HFFc6 (cell line): ENCODE results near the gene ZNF207. TPM values are rescaled to one million over a fixed set of nuclear protein-coding genes. Genes with fewer than 3 reads are reported as not detected.

Experiments
- DNase-seq: peaks from one replicate; pipeline ENCODE4 v3.0.0-alpha.2; 2018
- H3K27ac Mint-ChIP-seq: 2 replicates; pipeline ENCODE4 v1.8.0; 2020; ENCODE audit warnings: mild to moderate bottlenecking, mixed read lengths
- H3K27me3 Mint-ChIP-seq: 2 replicates; pipeline ENCODE4 v1.8.0; 2021; ENCODE audit warnings: mild to moderate bottlenecking, moderate library complexity, mixed read lengths; ENCODE audit not compliant: insufficient read depth
- H3K36me3 Mint-ChIP-seq: 2 replicates; pipeline ENCODE4 v1.8.0; 2021; ENCODE audit warnings: low read depth, mixed read lengths
- H3K4me1 Mint-ChIP-seq: 2 replicates; pipeline ENCODE4 v1.8.0; 2020; ENCODE audit warnings: low read depth, mixed read lengths
- H3K4me3 Mint-ChIP-seq: 2 replicates; pipeline ENCODE4 v1.8.0; 2020; ENCODE audit warnings: mild to moderate bottlenecking, moderate library complexity, mixed read lengths
- H3K9me3 Mint-ChIP-seq: 2 replicates; pipeline ENCODE4 v1.8.0; 2020; ENCODE audit warnings: mild to moderate bottlenecking, mixed read lengths
- total RNA-seq, 6 experiments: library from RNA; stranded (reverse); fragmentation: NEBNext Ultra II Directional; extraction: Animal tissue kit (Norgen Biotek cat#: 25700); gene quantifications; 2 replicates in 1 of 6; 3 replicates in 5 of 6; pipeline ENCODE4 v1.2.3, GENCODE V29; 2021
- TF ChIP-seq, protein P1 (sequence below): fragments of 200-600 bp; sonication (generic); IDR thresholded peaks from 2 replicates; pipeline ENCODE4 v1.5.0; 2021; ENCODE audit warnings: antibody characterized with exemption, mild to moderate bottlenecking

ZNF207 gene
- total RNA-seq, 6 experiments from 2014 or later = 128 to 173 (median 153) TPM

DNA sequence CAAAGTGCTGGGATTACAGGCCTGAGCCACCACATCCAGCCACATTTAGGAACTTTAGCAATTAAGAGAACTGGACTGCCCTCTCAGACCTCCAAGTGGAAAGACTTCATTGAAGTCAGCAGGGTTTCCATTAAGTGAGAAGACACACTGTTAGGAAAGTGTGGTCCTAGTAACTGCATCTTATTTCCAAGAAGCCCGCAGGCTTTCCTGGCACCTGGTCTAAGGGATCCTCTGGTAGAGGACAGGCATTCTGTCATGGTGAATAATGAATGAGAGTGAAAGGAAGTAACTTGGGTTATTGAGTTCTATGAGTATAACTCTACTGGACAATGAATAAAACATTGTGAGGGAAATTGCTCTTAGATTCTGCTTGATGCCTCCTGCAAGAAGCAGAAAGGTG, 22.0 kb upstream of the ZNF207 start:
- Mint-ChIP-seq H3K4me3 (no peak overlapping the region), H3K27ac (no peak overlapping the region), H3K36me3 (no peaks in the 10 kb centered on the region), H3K27me3 (no peaks in the 10 kb centered on the region; the same call in 1 of the 2 replicates), H3K4me1 (peaks cover 22% of the 10 kb centered on the region), H3K9me3 (no peaks in the 10 kb centered on the region)
- no peak for DNase-seq
- TF ChIP-seq, protein P1, sequence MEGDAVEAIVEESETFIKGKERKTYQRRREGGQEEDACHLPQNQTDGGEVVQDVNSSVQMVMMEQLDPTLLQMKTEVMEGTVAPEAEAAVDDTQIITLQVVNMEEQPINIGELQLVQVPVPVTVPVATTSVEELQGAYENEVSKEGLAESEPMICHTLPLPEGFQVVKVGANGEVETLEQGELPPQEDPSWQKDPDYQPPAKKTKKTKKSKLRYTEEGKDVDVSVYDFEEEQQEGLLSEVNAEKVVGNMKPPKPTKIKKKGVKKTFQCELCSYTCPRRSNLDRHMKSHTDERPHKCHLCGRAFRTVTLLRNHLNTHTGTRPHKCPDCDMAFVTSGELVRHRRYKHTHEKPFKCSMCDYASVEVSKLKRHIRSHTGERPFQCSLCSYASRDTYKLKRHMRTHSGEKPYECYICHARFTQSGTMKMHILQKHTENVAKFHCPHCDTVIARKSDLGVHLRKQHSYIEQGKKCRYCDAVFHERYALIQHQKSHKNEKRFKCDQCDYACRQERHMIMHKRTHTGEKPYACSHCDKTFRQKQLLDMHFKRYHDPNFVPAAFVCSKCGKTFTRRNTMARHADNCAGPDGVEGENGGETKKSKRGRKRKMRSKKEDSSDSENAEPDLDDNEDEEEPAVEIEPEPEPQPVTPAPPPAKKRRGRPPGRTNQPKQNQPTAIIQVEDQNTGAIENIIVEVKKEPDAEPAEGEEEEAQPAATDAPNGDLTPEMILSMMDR = no peak

DNA sequence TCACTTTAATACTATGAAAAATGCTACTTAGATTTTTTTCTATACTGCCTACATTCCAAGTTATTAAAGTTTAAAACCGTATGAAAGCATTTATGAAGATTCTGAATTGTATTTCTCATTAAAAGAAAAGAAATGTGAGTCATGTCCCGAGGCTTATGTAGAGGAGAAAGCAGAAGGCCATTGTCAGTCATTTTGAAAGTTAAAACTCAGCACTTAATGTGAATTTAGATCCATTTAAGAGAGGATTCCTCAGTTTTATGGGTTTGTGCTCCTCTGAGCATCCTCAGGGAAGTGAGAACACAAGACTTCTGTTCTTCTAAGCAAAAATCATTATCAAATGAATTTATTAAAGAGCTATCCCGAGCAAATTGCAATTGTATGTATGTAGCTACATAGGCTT, 19.8 kb upstream of the ZNF207 start:
- H3K9me3 Mint-ChIP-seq = no peaks in the 10 kb centered on the region
- H3K4me1 Mint-ChIP-seq = peaks cover 23% of the 10 kb centered on the region
- no peaks in the 10 kb centered on the region; the same call in 1 of the 2 replicates for H3K27me3 Mint-ChIP-seq
- peaks cover 13% of the 10 kb centered on the region for H3K36me3 Mint-ChIP-seq
- H3K4me3 Mint-ChIP-seq = no peak overlapping the region
- no peak for DNase-seq
- no peak overlapping the region; the same call in 1 of the 2 replicates for H3K27ac Mint-ChIP-seq
- TF ChIP-seq, protein P1 = no peak

DNA sequence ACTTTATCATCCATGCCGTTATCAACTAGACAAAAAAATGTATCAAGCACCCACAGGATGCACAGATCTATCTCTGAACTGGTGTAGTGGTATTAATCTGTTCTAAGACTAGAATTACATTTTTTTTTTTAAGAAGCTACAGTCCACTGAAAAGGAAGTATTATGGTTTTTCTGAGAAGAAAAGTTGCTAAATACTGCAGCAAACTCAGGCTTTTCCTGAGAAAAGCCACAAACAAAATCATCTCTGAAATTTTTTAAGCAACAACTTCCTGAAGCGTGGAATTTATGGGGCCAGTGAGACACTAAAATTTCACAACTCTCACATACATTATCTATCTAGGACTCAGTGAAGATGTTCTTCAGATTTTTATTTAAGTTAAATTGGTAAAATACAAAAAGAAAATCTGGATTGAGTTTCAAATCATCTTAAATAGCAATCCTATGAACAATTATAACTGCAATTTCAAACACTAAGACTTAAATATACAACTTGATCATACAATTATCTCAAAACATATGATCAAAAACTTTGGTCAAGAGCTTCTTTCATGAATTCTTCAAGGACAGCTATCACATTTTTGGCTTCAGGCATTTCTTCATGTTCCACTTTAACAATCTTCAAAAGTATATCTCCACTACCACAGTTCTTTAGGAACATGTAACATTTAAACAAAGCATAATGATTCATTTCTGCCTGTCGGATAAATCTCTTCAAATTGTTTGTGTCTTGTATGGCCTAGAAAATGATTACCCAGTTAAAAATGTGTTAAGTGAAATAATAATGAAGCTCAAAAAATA, 18.5 kb upstream of the ZNF207 start:
- DNase-seq = no peak
- H3K27me3 Mint-ChIP-seq = no peaks in the 10 kb centered on the region
- H3K9me3 Mint-ChIP-seq = no peaks in the 10 kb centered on the region
- H3K36me3 Mint-ChIP-seq = peaks cover 13% of the 10 kb centered on the region
- TF ChIP-seq, protein P1 = no peak
- no peak overlapping the region for H3K27ac Mint-ChIP-seq
- H3K4me3 Mint-ChIP-seq = no peak overlapping the region
- peaks cover 36% of the 10 kb centered on the region for H3K4me1 Mint-ChIP-seq

DNA sequence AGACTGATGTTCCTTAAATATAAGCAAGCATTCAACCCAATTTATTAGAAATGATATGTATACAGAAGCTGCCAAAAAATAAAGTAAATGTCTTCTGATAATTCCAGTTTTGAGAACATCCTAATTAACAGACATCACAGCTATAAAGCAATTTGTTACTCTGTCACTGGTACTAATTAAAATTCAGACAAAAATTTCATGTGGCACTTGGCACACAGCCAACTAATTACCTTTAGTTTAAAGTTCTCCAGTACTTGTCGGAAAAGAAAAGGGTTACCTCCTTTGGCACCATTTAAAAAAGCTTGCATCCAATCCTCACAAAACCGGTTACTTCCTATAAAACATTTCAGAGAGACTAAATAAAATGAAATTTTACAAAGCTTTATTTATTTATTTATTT, 16.8 kb upstream of the ZNF207 start:
- no peak overlapping the region for H3K4me3 Mint-ChIP-seq
- no peaks in the 10 kb centered on the region for H3K27me3 Mint-ChIP-seq
- no peaks in the 10 kb centered on the region for H3K9me3 Mint-ChIP-seq
- H3K36me3 Mint-ChIP-seq = peaks cover 13% of the 10 kb centered on the region
- peaks cover 38% of the 10 kb centered on the region for H3K4me1 Mint-ChIP-seq
- DNase-seq = no peak
- TF ChIP-seq, protein P1 = no peak
- H3K27ac Mint-ChIP-seq = no peak overlapping the region

DNA sequence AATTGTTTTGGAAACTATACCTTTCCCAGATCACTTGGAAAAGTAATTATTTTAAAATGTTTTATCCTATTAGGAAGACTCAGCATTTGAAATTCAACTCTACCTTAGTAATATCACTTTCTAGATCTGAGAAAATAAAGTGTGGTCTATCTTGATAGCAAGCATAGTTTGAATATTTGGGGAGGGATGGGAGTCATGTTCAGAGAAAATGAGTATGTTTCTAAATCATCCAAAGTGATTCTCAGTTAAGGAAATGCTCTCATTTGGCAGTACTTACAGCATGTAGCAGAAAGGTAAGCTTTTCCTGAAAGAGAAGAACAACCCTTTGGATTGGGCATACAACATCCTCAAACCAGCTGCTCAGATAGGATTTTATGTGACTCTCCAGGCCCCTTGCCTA, 14.9 kb upstream of the ZNF207 start:
- TF ChIP-seq, protein P1 = no peak
- DNase-seq = no peak
- Mint-ChIP-seq H3K36me3 (peaks cover 13% of the 10 kb centered on the region), H3K27me3 (no peaks in the 10 kb centered on the region), H3K4me1 (peaks cover 38% of the 10 kb centered on the region), H3K27ac (peak overlapping the region; percentile 60), H3K4me3 (peak overlapping the region; percentile 23), H3K9me3 (no peaks in the 10 kb centered on the region)
